Prostate gland (tissue), 2 donors: Measurements from ENCODE around the gene ERN1.

Experiments
- POLR2A ChIP-seq: fragments of 450-650 bp; IDR thresholded peaks from one replicate; pipeline ENCODE4 v1.6.1; 2016; ENCODE audit warnings: antibody characterized with exemption, mild to moderate bottlenecking
- POLR2AphosphoS5 ChIP-seq: sonication (generic); formaldehyde crosslinking; IDR thresholded peaks from one replicate; pipeline ENCODE4 v1.6.1; 2017; ENCODE audit warnings: antibody characterized with exemption
- TF ChIP-seq, protein P1 (sequence below), 4 experiments: fragments of 200-600 bp in 2 of 4; fragments of 450-650 bp in 2 of 4; sonication (generic) in 2 of 4; IDR thresholded peaks; 1 replicate in 3 of 4; 2 replicates in 1 of 4; pipeline ENCODE4 v1.5.1; 2016 to 2019; ENCODE audit warnings: antibody characterized with exemption in 4 of 4, mild to moderate bottlenecking in 2 of 4, moderate library complexity in 2 of 4

DNA sequence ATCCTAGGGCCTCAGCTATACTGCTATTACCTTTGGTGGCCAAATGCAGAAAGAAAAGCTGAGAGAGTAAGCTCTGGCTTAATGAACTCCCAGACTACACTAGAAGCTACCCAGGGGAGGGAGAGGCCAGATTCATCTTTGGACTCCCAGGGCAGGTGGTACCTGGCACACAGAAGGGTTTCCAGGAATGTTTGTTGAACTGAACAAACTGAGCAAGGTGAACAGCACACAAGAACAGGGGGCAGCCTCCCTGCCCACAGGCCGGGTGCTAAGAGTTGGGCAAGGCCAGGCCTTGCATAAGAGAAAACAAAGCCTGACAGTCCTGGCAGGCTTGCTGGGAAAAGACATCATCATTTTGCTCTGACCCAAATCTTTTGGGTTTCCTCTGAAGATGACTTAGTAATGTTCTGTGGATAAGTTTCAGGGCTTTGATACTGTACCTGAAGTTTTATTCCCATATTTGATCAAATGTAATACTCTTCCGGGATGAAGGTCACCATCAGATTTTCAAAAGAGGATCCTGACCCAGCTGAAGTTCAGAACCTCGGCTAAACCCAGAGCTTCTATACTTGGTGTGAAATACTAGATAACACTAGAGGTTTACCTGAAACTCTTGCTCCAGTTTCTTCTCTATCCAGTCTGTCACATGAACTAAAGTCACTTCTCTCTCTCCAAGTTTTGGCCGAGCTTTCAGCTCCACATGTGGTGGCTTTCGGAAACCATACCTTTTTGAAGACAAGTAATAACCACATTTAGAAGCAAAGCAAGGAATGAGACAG is 20.5 kb upstream of the ERN1 start:
- TF ChIP-seq, protein P1, sequence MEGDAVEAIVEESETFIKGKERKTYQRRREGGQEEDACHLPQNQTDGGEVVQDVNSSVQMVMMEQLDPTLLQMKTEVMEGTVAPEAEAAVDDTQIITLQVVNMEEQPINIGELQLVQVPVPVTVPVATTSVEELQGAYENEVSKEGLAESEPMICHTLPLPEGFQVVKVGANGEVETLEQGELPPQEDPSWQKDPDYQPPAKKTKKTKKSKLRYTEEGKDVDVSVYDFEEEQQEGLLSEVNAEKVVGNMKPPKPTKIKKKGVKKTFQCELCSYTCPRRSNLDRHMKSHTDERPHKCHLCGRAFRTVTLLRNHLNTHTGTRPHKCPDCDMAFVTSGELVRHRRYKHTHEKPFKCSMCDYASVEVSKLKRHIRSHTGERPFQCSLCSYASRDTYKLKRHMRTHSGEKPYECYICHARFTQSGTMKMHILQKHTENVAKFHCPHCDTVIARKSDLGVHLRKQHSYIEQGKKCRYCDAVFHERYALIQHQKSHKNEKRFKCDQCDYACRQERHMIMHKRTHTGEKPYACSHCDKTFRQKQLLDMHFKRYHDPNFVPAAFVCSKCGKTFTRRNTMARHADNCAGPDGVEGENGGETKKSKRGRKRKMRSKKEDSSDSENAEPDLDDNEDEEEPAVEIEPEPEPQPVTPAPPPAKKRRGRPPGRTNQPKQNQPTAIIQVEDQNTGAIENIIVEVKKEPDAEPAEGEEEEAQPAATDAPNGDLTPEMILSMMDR (IDR thresholded peaks at IDR 0.05) = no peak
- TF ChIP-seq POLR2AphosphoS5 (peak; percentile 65), POLR2A (no peak)
